NCI-H526 (cell line): ENCODE data around the gene USP33.
"Not testable (repeated sequence)": the region's sequence is repeated elsewhere in the genome, so short reads cannot be mapped to it uniquely, and the experiment has no call there.

ENCODE experiments used
- DNase-seq, 2 experiments: peaks; one replicate each; lab custom pipeline; 2025; lab: John Stamatoyannopoulos, UW

Gene USP33

DNA sequence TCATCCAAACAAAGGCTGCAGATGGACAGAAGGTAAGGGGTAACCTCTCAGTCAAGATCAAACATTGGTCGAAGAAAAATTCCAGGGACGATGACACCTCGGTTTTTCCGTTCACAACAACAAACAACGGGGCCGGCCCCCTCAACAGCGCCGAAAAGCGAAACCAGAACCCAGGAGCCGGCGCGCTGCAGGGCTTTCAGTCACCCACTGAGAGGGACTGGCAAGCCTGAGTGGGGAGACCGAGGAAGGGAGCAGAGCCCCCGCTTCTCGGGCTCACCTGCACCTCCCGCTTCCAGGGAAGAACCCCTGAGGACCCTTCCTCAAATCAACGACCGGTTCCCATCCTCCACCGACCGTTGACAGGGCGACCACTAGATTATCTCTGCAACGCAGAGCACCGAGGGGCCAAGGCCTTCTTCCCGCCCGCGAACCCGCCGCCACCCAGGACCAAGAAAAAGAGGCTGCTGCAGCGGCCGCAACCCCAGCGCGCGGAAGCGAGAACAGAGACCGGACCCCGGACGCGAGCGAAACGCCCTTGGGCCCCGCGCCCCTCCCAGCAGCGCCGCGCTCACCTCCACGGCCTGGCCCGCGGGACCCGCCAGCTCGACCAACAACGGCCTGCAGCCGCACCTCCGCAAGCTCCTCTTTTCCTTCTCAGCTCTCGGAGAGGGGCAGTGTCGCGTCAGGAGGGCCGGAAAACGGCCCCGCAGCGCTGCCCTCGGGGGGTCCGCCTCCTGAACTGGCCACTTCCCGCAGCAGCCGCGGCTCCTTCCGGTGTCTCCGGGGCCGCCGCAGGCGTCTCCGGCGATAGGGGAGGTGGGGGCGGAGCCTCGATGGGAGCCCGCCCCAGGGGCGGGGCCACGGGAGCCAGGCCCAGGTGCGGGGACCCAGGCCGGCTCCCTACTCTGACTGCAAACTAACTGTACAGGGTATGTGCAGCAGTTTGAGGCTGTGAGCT lies at the start of gene USP33:
USP33 (minus strand) TSS at position 782 of the 958 bp plus-strand sequence. CDS start 18,155 bp downstream, outside the sequence.
- peak; percentile 70 to 95 for DNase-seq

DNA sequence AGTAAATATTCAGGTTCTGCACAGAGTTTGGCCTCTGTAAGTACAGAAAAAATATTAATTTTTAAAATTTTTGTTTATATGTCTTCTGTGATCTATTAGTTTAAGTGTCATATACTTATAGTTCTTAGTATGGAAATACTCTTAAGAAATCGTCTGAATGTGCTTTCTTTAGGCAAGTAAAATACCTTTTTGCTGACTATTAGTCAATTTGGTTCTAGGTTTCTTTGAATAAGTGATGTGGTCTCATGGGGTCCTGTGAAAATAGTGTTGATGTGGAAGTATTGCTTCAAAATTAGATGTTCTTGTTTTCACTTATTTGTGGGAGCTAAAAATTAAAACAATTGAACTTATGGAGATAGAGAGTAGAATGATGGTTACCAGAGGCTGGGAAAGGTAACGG lies 43.7 kb upstream of the USP33 start:
- no peak for DNase-seq

DNA sequence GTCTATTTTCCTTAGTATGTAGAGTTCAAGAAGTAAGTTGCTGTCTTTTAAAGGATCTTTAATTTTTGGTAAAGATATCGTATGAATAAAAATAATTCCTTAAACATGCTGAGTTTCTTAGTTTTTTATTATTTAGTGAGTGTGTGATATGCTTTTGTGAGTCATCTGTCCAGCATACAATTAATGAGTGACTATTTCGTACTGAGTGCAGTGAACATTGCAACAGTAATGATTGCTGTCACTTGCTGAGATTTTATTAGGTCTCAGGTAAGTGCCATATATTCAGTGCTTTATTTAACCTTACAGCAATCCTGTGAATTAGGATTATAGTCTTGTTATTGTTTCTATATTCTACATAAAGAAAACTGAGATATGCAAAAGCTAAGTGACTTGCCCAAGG lies 42.4 kb upstream of the USP33 start:
- DNase-seq, result no peak

GRCh38 chr1:77797991-77798390 lies 38.3 kb upstream of the USP33 start:
- DNase-seq, result no peak

DNA sequence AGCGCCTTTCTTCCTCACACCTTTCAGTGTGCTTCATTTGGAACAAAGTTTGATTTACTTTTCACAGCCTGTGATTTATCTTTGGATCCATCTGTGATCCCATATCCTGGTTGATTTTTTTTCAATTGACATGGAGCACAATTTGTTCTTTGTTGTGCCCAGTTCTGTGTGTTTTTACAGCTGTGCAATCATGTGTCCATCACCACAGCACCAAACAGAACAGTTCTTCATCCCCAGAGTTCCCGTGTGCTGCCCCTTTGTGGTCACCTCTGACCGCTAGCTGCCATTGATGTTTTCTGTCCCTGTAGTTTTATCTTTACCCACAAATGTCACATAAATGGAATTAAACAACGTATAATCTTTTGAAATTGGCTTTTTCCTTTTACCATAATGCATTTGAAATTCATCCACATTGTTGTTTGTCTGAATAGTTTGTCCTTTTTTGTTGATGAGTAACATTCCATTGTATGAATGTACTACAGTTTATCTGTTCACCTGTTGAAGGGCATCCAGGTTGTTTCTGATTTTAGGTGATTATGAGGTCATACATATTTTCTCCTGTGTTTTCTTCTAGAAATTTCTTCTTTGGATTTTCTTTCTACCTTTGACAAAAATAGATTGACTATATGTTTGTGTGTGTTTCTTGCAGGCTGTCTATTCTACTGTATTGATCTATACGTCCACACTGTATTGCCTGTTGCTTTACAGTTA lies 37.2 kb upstream of the USP33 start:
- DNase-seq, result no peak

GRCh38 chr1:77794550-77794949 lies 34.9 kb upstream of the USP33 start:
- no peak for DNase-seq

- DNase-seq, result not testable (repeated sequence)
Measured at GRCh38 chr1:77786093-77786741, 26.6 kb upstream of the USP33 start.

DNA sequence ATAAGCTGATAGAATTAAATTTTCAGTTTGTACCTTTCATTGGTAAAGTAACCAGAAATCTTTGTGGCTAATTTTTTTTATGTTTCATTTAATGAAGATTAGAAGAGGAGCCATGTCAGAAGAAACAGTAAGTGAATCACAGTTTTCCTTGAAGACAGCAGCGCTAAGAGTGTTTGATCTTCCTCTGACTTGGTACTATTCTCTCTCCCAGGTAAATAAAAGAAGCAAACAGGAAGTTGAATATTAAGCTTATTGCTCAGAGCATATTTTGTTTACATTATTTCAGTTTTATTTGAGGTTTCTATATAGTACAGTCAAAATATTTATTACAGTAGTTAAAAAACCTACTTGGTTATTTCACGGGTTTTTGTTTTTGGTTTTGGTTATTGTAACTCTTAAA lies 23.5 kb upstream of the USP33 start:
- DNase-seq, result no peak

- DNase-seq, result no peak
Measured at GRCh38 chr1:77781683-77782082, 22.0 kb upstream of the USP33 start.

- DNase-seq, result peak; percentile 92 to 95
Measured at GRCh38 chr1:77779529-77780281, 20.1 kb upstream of the USP33 start, which contains the start of gene MIGA1. Gene MIGA1 (plus strand): TSS chr1:77779649. CDS start chr1:77783253, 3,604 bp downstream.

- no peak for DNase-seq
Measured at GRCh38 chr1:77776007-77776700, 16.5 kb upstream of the USP33 start.

- no peak for DNase-seq
Measured at GRCh38 chr1:77768006-77768405, 8.4 kb upstream of the USP33 start.

- no peak for DNase-seq
Measured at GRCh38 chr1:77762072-77762476, 2.4 kb upstream of the USP33 start.

GRCh38 chr1:77757603-77758002 lies 2.0 kb downstream of the USP33 start:
- no peak for DNase-seq

DNA sequence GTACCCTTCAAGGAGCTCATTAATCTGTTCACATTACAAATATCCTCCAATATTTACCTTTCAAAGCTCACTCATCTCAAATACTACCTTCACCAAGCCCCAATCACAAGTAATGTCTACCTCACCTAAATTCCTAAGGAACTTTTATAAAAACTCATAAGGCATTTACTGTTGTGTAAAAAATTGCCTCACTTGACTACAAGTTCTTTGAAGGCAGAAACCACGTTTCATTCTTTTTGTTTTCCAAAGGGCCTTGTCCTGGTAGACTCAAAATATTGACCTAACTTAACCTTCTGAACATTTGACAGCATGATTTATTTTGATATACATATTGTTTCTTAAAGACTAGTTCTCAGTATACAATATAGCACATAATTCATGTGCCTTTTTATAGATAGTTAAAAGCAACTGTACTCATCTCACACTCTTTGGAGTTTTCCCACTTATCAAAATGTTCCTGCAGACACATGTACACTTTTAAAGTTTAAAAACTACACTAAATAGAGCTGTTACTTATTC lies 2.5 kb downstream of the USP33 start:
- no peak for DNase-seq

GRCh38 chr1:77756052-77756754 lies 3.4 kb downstream of the USP33 start:
- no peak for DNase-seq

DNA sequence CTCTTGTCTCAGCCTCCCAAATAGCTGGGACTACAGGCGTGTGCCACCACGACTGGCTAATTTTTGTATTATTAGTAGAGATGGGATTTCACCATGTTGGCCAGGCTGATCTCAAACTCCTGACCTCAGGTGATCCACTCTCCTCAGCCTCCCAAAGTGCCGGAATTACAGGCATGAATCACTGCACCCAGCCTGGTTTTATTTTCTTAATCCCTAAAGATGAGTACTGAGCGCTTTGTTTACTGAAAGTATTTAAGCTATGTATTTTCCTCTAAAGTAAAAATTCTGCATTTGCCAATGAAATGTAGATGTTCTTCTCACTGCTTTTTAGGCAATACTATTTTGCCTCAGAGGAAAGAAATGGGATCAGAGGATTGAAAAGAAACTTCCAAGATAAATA lies 10.2 kb downstream of the USP33 start:
- not testable (repeated sequence) for DNase-seq

GRCh38 chr1:77744576-77744975 lies 15.1 kb downstream of the USP33 start:
- DNase-seq, result no peak

DNA sequence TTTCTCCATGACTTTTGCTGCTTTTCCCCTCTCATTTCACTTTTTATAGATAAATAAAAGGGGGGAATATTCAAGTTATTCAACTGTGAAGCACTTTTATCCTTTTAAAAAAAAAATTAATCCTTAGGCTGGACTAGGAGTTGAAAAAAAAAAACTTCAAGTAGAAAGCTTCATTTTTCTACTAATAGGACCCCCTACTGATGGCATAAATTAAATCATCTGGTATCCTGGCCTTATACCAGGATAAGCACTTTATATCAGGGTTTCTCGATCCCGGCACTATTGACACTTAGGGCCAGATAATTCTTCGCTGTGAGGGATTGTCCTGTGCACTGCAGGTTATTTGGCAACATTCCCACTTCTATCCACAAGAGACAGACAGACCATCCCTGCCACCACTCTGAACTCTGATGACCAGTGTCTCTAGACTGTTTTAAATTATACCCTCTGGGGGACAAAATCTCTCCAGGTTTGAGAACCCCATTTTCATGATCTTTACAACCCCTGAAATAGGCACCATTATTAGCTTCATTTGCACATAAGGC lies 17.6 kb downstream of the USP33 start:
- DNase-seq, result no peak

- DNase-seq, result no peak
Measured at GRCh38 chr1:77741316-77741715, 18.3 kb downstream of the USP33 start.
